Erythroblast (primary cell): ENCODE measurements around the gene CNTFR.

Experiments
- GATA1 ChIP-seq: IDR thresholded peaks from 2 replicates; pipeline ENCODE4 v1.6.1; 2011; ENCODE audit warnings: low read depth, mild to moderate bottlenecking, control low read depth, low read length, moderate library complexity
- POLR2A ChIP-seq: IDR thresholded peaks from 2 replicates; pipeline ENCODE4 v1.6.1; 2011; ENCODE audit warnings: mild to moderate bottlenecking, low read length

DNA sequence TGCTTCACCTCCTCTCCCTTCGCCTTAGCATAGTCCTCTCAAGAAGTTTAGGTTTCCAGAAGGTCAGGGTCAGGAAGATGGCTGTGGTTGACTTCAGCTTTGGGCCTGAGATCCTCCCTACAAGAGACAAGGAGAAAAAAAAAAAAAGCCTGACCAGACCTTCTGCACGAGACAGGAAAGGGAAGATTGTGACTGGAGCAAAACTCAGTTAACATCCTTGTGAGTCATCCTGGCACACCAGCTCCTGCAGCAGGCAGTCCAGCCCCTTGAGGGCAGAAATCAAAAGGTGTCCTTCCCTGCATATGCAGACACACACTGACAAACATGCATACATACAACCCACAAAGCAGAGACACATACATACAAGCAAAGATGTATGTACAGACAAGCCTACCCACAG lies 48.7 kb downstream of the CNTFR start:
- TF ChIP-seq POLR2A (no peak), GATA1 (no peak)
